Endothelial cell of umbilical vein (primary cell): ENCODE measurements around the gene PCBD1. TPM values are rescaled to one million over a fixed set of nuclear protein-coding genes. Genes with fewer than 3 reads are reported as not detected.

ENCODE experiments used
- BruUV-seq: library from RNA; stranded (reverse); fragments of 400-500 nt; replicated peaks from 2 replicates; lab custom pipeline; 2021; lab: Mats Ljungman, UMichigan
- CTCF ChIA-PET: fragments of 300-600, 350-600 bp; sonication (Branson Sonifier 250); formaldehyde crosslinking; loops from one replicate; lab custom pipeline; 2021; ENCODE audit warnings: antibody characterized with exemption, inconsistent platforms; lab: Charles Lee
- POLR2A ChIA-PET: fragments of 300-600, 350-600 bp; sonication (Branson Sonifier 250); formaldehyde crosslinking; loops from one replicate; lab custom pipeline; 2021; ENCODE audit warnings: antibody characterized with exemption, inconsistent platforms; lab: Charles Lee
- DNase-seq: peaks from one replicate; pipeline ENCODE4 v3.0.0-alpha.2; 2011; ENCODE audit warnings: low read depth, low spot score
- FAIRE-seq: peaks from 2 replicates; lab custom pipeline; 2011; peaks lifted over from hg19 to GRCh38; lab: Jason Lieb, UNC
- H2AFZ ChIP-seq: 2 replicates; pipeline ENCODE4 v1.6.0; 2012; ENCODE audit warnings: low read depth, low read length, control low read depth, inconsistent platforms
- H3K27ac ChIP-seq: 2 replicates; pipeline ENCODE4 v1.5.1; 2011; ENCODE audit warnings: low read depth, mild to moderate bottlenecking, control low read depth, low read length, moderate library complexity; ENCODE audit not compliant: insufficient read depth
- H3K27me3 ChIP-seq, 2 experiments: 2 replicates each; pipeline versions ENCODE4 v1.6.0 to v1.6.1; 2011; ENCODE audit warnings: low read length in 2 of 2, mixed read lengths in 1 of 2; ENCODE audit not compliant: control insufficient read depth in 2 of 2, insufficient read depth in 2 of 2
- H3K36me3 ChIP-seq, 2 experiments: 2 replicates in 1 of 2; 3 replicates in 1 of 2; pipeline ENCODE4 v1.5.1; 2011; ENCODE audit warnings: low read length in 2 of 2, mild to moderate bottlenecking in 1 of 2, moderate library complexity in 1 of 2; ENCODE audit not compliant: control insufficient read depth in 2 of 2, insufficient read depth in 2 of 2; ENCODE audit errors: extremely low read depth in 1 of 2
- H3K4me1 ChIP-seq: 3 replicates; pipeline ENCODE4 v1.5.1; 2011; ENCODE audit warnings: mild to moderate bottlenecking, low read length; ENCODE audit not compliant: control insufficient read depth, insufficient read depth; ENCODE audit errors: extremely low read depth
- H3K4me2 ChIP-seq: 2 replicates; pipeline ENCODE4 v1.6.1; 2011; ENCODE audit warnings: low read length, control low read depth, mixed read lengths; ENCODE audit not compliant: insufficient read depth
- H3K4me3 ChIP-seq, 3 experiments: fragments of 200-600 bp in 1 of 3; sonication (generic), shearing (Covaris generic) in 1 of 3; replicated peaks in 1 of 3; 2 replicates each; pipeline ENCODE4 v1.5.1; 2011 to 2016; ENCODE audit warnings: control low read depth in 3 of 3, low read length in 3 of 3, mild to moderate bottlenecking in 2 of 3, inconsistent platforms in 1 of 3, low read depth in 1 of 3, moderate library complexity in 1 of 3; ENCODE audit not compliant: insufficient read depth in 1 of 3
- H3K79me2 ChIP-seq: 2 replicates; pipeline ENCODE4 v1.6.0; 2012; ENCODE audit warnings: low read length, inconsistent platforms; ENCODE audit not compliant: control insufficient read depth, insufficient read depth
- H3K9ac ChIP-seq: replicated peaks from 2 replicates; pipeline ENCODE3; 2011; ENCODE audit warnings: low read length, control low read depth; ENCODE audit not compliant: insufficient read depth; ENCODE audit errors: extremely low read depth
- H3K9me1 ChIP-seq: replicated peaks from 3 replicates; pipeline ENCODE4 v1.6.0; 2011; ENCODE audit warnings: mild to moderate bottlenecking, low read length; ENCODE audit not compliant: control insufficient read depth, insufficient read depth; ENCODE audit errors: extremely low read depth
- H3K9me3 ChIP-seq: replicated peaks from 2 replicates; pipeline ENCODE4 v1.5.1; 2012; ENCODE audit warnings: low read length, inconsistent platforms; ENCODE audit not compliant: control insufficient read depth, insufficient read depth
- H4K20me1 ChIP-seq: replicated peaks from 2 replicates; pipeline ENCODE3; 2011; ENCODE audit warnings: mild to moderate bottlenecking, low read length; ENCODE audit not compliant: control insufficient read depth, insufficient read depth; ENCODE audit errors: extremely low read depth
- CTCF ChIP-seq, 2 donors: IDR thresholded peaks; 1 replicate in 1 of 2; 2 replicates in 1 of 2; pipeline ENCODE4 v1.5.1; 2011; ENCODE audit warnings: low read length in 2 of 2, mild to moderate bottlenecking in 2 of 2, moderate library complexity in 2 of 2, control low read depth in 1 of 2, inconsistent platforms in 1 of 2, low read depth in 1 of 2; ENCODE audit not compliant: insufficient read depth in 1 of 2; ENCODE audit errors: extremely low read depth in 1 of 2
- EZH2 ChIP-seq: IDR thresholded peaks from 2 replicates; pipeline ENCODE4 v1.6.1; 2012; ENCODE audit warnings: borderline replicate concordance, low read depth, mild to moderate bottlenecking, moderate library complexity, low read length, inconsistent platforms; ENCODE audit not compliant: severe bottlenecking
- GATA2 ChIP-seq: IDR thresholded peaks from 2 replicates; pipeline ENCODE4 v1.7.0; 2011; ENCODE audit warnings: low read depth, mild to moderate bottlenecking, moderate library complexity, mixed read lengths, low read length; ENCODE audit not compliant: insufficient read length, insufficient read depth
- JUN ChIP-seq: IDR thresholded peaks from 2 replicates; pipeline ENCODE4 v1.6.1; 2011; ENCODE audit warnings: borderline replicate concordance, low read depth; ENCODE audit not compliant: insufficient read length, insufficient read depth
- MAX ChIP-seq: IDR thresholded peaks from 2 replicates; pipeline ENCODE4 v1.6.1; 2011; ENCODE audit not compliant: insufficient read depth, insufficient read length
- POLR2A ChIP-seq: IDR thresholded peaks from 2 replicates; pipeline ENCODE4 v1.6.1; 2012; ENCODE audit warnings: low read depth, mild to moderate bottlenecking, control low read depth, low read length
- POLR2AphosphoS5 ChIP-seq: IDR thresholded peaks from 2 replicates; pipeline ENCODE4 v1.6.1; 2012; ENCODE audit warnings: low read depth, mild to moderate bottlenecking, control low read depth, low read length, moderate library complexity; ENCODE audit not compliant: insufficient read depth
- dilution Hi-C: fragments of 300-500 bp; cut with MboI; formaldehyde crosslinking; loops from one replicate; pipeline ENCODE4 v1.15.0; 2019; ENCODE audit warnings: low sequenced_read_pairs; ENCODE audit not compliant: extremely low pct_ligation_motif_present
- intact Hi-C: fragments of 100-400 bp; cut with micrococcal nuclease; formaldehyde crosslinking; loops from one replicate; pipeline ENCODE4 v1.10.0; 2022
- polyA plus RNA-seq, 4 experiments: library from polyadenylated mRNA; depleted of rRNA in 3 of 4; stranded (reverse) in 3 of 4; unstranded in 1 of 4; fragments of >200 nt; gene quantifications; 2 replicates each; pipeline versions ENCODE4 v1.2.1 to v1.2.3, GENCODE V29; 2011 to 2012; ENCODE audit warnings: missing spikeins in 1 of 4
- total RNA-seq: library from RNA; stranded (reverse); gene quantifications from 2 replicates; pipeline ENCODE4 v1.2.3, GENCODE V29; 2021

Gene PCBD1
- total and polyA plus RNA-seq, 2 donors (not counting 3 experiments of a cell fraction or from before 2014, with no cell fraction given): 95.7 to 113 TPM

DNA sequence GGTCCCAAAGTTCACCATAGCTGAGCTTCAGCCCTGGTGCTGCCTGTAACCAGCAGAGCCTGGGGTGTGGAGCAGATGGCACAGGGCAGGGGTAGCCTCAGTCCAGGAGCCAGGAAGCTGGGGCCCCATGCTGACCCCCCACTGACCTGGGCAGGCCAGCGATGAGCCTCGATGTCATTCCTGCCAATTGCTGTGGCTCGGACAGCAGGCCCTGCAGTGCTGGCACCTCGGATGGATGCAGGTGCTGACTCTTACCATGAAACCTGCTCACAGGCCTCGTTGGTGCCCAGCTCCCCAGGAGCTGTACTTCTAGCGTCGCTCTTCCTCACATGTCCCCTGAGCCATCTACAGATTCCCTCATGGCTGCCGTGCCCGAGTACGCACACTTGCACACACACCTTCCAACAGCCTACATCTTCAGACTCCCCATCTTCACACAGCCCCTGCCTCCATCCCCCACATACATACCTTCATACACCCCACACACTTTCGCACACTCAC is 46.8 kb upstream of the PCBD1 start:
- dilution Hi-C loops (no loop called here), intact Hi-C loops (no loop called here)
- H3K4me2 ChIP-seq: no peak overlapping the region
- TF ChIP-seq JUN (no peak), EZH2 (no peak), GATA2 (no peak), MAX (no peak), CTCF (IDR thresholded peaks at IDR 0.05; ENCODE audit: extremely low read depth in 1 of 2, insufficient read depth in 1 of 2, low read depth in 1 of 2, low read length in 2 of 2) (no peak), POLR2A (no peak), POLR2AphosphoS5 (no peak)
- POLR2A ChIA-PET: no interaction called here
- H3K4me1 ChIP-seq: no peaks in the 10 kb centered on the region
- H4K20me1 ChIP-seq: no peaks in the 10 kb centered on the region
- FAIRE-seq (no peak), DNase-seq (no peak)
- peaks cover 4 to 18% of the 10 kb centered on the region in 2 experiments for H3K27me3 ChIP-seq
- H3K9me1 ChIP-seq: no peaks in the 10 kb centered on the region
- H3K36me3 ChIP-seq: no peaks in the 10 kb centered on the region
- H3K9me3 ChIP-seq: no peaks in the 10 kb centered on the region
- H3K4me3 ChIP-seq: no peak overlapping the region
- no peak overlapping the region for H3K27ac ChIP-seq
- H3K9ac ChIP-seq: no peak overlapping the region
- CTCF ChIA-PET: no interaction called here
- no peak overlapping the region for H2AFZ ChIP-seq
- no peaks in the 10 kb centered on the region for H3K79me2 ChIP-seq
- no TSS peak for BruUV-seq
